H4 (cell line): Measurements from ENCODE around the gene CLDN5. TPM values are rescaled to one million over a fixed set of nuclear protein-coding genes. Genes with fewer than 3 reads are reported as not detected.
A peak's percentile ranks its signal among the peaks of the same experiment; 100 is the strongest.

Experiments
- DNase-seq: peaks from one replicate; pipeline ENCODE4 v3.0.0-alpha.2; 2015; ENCODE audit warnings: low spot score
- total RNA-seq: library from RNA; depleted of rRNA; stranded (reverse); fragments of >200 nt; shearing (Covaris generic); gene quantifications from 2 replicates; pipeline ENCODE4 v1.2.3, GENCODE V29; 2014; rRNA removed

The CLDN5 gene, protein sequence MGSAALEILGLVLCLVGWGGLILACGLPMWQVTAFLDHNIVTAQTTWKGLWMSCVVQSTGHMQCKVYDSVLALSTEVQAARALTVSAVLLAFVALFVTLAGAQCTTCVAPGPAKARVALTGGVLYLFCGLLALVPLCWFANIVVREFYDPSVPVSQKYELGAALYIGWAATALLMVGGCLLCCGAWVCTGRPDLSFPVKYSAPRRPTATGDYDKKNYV
- not detected in 2 replicates for total RNA-seq

DNA sequence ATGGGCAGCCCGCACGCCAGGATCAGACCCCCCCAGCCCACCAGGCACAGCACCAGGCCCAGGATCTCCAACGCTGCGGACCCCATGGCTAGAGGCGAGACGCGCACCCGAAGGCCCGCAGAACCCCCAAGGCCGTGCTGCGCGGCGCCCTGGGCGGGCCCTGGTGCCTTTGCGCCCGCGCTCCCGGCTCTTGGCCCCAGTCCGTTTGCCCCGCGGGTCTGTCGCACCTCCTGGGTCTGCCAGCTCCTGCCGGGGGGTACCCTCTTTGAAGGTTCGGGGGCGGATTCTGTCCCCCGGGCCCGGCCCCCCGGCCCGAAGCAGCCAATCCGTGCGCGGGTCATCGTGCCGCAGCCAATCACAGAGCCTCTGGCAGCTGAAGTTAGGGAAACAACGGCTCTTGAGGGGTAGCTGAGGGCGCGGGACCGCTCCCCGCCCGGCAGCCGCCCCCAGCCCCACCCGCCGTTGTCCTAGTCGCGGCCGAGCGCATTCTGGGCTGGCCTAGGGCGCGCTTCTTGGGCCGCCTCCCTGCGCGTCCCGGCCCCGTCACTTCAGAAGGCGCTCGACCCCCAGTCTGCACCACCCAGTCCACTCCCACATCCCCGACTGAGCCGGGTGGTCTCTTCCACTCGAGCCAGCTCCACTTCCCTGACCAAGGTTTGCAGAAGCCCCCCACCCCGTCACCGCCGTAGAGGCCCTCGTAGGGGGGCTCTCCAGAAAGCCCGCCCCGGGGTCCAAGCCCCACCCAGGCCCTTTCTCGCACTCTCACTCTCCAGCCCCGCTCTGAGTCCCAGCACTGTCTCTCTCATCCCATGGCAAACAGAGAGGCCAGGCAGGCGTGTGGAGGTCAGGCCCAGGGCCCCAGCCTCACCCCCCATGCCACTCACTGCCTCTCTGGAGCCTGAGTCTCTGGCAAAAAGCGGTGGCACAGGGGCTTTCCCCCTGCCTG lies at the start of gene CLDN5:
Gene CLDN5, minus strand, starts transcription at position 241 of the 946 bp plus-strand sequence. Its CDS starts 155 bp downstream, at position 86.
- DNase-seq = no peak

DNA sequence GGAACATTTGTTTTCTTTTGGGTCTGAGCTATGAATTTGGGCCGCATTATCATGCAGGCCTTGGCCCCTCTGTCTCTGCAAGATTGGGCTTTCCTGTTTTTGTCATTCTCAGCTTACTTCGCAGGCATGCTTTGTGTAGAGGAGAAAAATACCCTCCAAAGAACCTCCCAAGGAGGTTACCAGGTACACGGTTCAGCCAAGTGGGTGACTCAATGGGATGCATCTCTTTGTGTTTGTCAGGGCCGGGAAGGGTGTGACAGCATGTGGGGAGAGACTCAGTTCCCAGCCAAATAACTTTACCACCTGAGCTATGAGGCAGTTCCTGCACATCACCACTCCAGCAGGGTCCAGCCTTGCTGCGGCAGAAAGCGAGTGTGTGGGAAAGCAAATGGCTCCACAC lies 47.8 kb upstream of the CLDN5 start:
- no peak for DNase-seq

DNA sequence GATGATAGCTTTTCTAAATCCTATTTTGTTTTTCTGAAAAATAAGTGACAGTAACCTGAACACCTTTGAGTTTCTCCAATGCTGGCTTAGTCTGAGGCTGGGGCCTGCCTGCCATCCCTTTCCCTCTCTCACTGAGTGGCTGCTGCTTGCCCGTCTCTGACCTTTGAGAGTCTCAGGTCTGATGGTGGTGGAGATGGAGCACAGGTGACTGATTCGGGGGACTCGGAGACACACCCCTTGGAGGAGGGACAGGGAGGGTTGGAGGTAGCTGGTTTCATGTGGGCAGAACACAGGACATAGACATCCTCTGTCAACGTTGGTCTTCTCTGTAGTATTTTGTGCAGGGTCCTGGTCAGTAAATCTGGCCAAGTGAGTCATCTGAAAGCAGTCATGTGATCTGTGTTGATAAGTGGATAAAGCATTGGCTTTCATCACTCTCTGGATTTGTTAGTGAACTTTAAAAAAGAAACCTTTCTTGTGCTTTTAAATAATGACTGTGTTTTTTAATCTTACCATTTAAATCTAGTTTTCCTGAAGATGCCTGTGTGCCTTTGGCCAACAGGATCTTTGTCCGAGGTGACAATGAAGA lies 47.1 kb upstream of the CLDN5 start:
- no peak for DNase-seq

DNA sequence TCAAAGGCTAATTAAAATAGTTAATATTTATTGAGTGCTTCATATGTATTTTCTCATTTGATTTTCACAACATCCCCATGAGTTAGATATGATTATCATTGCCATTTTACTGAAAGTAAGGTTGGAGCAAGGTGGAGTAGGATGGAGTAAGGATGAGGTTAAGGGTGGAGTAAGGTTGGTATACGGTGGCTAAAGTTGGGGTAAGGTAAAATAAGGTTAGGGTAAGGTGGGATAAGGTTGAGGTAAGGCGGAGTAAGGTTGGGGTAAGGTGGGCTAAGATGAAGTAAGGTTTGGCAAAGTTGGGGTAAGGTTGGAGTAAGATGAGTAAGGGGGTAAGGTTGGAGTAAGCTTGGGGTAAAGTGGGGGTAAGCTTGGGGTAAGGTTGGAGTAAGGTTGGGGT lies 45.8 kb upstream of the CLDN5 start:
- no peak for DNase-seq

DNA sequence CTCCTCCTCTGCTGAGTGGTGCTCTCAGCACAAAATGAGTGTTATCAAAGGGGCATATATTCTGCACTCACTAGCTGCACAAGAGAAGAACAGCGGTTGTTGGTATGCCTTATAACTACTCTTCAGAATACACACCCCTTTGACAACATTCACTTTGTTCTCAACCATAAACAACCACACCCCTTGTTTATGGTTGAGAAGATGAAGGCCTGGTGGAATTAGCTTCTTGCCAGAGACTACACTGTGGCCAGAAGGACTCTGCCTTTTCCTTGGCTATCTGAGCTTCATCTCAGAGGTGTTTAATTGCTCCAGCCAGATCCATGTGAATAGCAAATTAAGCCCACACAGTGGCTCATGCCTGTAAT lies 45.0 kb upstream of the CLDN5 start:
- DNase-seq = no peak

DNA sequence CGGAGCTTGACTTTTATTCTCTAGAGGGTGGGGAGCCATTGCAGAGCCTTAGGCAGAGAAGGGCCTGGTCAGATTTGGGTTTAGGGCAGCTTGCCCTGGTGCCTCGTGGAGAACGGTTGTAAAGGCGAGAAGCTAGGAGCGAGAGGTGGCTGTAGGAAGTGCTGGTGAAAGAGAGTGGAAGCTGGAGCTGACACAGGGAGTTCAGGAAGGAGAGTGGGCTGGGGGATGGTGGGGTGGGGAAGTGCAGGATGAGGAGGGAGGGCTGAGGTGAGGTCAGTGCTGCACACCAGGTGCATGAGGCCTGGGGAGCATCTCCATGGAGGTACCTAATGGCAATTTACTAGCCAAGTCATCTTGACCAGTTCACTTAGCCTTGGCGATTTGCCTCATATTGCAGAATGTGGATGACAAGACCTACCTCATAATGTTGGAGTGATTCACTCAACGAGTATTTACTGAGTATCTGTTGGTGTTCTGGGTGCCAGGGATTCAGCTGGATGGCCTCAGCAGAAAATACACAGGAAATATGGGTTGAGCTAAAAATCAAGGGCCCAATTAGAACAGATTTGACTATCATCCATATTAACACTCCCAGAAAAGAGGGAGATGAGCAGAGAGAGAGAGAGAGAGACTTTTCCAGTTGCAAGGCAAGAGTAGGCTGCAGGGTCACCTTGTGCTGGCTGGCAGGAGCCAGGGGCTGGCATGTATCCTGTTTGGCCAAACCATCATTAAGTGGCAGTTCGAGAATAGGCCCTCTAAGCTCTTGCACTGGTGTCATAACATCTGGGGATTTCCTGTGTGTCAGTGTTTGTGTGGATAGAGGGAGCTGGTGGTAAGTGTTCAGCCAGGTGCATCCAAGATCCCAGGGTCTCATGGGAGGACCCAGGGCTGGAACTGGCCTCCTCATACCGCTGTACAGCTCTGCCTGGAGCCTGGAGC lies 44.4 kb upstream of the CLDN5 start:
- DNase-seq = no peak

DNA sequence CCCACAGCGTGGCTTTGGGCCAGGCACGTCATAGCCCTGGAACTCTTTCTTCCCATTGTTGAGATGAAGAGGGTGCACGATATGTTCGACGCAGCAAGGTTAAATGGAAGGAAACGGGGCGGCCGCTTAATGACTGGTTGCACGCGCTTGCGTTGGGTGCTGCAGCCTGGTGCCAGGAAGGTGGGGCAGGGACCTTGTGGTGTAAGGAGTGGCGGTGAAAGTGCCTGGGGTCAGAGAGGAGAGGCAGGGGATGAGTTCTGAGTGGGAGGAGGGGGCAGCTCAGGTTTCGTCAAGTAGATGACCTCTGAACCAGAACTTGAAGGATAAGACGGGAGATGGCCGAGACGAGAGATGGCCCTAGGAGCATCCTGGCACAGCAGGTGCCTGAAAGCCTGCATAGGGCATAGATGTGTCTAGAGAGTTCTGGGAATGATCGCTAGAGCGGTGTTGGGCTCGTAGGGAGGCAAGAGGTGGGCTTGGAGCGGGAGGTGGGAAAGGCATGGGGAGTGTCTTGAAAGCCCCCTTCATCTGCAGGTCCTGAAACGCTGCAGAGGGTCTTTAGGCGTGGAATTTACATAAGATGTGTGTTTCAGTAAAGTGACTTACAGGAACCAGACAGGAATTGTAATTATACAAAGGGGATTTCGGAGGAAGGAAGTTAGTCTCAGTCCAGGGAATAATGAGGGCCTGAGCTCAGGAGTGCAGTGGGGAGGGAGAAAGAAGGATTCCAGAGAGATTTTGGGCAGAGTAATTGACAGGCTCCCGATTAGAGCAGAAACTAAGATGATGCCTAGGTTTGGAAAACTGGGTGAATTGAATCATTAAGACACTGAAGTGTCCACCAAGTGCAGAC lies 43.2 kb upstream of the CLDN5 start:
- no peak for DNase-seq

DNA sequence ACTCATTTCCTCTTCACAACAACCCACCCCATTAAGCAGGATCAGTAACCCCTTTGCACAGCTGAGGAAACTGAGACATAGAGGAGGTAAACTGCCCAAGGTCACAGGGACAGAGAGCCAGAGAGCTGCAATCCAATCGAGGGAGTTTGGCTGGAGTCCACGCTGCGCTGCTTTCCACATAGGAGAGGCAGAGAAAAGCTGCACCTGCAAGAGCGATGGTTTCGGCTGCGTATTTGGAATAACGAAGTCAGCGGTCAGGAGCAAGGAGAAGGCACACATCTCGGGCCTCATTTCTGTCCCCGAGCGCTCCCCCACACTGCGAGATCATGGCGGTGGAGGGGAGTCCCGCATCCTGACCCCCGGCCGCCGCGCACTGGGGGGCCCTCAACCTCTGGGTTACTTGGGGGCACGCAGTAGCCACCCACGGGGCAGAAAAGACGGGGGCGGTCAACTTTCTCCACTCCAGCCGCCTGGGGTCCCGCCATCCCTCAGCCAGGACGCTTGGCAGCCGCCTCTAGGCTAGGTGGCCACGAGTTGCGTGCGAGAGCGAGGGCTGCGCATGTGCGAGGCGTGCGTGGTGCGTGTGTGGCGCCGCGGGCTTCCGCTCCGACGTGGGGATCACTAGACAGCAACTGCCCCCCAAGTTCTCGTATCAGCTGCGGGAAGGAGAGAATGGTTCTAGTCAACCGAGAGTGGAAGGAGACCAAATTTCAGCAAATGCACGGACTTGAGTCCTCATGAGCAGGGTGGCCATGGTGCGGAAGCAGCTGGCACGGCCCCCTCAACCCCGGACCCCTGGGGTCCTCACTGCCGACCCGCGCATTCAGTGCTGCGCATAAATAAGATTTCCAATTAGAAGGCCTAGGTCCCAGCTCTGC lies 42.3 kb upstream of the CLDN5 start:
- DNase-seq = no peak

DNA sequence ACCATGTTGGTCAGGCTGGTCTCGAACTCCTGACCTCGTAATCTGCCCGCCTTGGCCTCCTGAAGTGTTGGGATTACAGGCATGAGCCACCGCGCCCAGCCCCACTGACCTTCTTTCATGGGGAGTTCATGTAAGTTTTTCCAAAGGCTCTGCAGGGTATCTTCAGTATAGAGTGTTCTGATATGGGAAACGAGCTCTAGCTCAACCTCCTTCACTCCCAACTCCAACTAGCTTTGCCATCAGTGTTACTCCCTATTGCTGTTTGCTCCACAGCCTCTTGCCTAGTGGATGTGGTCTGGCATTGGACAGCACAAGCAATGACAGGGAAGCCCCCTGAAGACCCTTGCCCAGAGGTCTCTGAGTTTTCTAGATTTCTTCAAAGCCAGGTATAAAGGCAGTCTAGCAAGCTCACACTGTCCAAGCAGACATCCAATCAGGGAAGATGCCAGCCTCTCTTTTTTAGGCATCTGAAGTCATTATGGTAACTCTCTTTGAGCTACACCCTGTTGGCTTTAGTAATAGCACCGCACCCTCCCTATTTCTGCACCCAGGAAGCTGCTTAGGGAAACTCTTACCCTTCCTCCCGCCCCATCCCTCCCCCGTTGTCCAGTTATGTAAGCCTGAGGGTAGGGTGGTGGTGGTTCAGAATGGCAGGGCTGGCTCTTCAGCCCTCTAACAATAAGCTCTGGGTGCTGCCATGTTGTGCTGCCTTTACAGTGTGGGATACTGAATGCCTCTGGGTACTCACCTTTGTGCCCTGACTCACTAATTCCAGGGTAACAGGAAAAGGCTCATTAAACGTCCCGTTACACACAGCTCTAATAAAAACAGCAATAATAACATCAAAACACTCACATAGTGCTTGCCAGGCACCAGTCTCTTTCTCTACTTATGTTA lies 41.4 kb upstream of the CLDN5 start:
- no peak for DNase-seq

DNA sequence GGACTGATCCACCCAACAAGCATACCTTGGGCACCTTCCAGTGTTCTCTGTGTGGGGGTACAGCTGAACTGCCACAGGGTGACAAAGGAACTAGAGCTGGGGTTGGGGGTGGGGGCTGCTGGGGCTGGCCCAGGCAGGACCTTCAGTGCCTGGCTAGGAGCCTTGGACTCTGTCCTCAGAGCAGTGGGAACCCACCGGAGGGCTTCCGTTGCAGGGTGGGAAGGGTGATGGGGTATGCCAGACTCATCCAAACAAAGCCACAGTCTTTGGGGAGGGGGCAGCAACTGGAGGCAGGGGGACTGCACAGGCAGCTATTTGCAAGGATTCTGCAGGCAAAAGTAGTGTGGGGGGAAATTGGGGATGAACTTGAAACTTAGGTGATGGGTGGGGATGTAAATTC lies 35.7 kb upstream of the CLDN5 start:
- DNase-seq = no peak

DNA sequence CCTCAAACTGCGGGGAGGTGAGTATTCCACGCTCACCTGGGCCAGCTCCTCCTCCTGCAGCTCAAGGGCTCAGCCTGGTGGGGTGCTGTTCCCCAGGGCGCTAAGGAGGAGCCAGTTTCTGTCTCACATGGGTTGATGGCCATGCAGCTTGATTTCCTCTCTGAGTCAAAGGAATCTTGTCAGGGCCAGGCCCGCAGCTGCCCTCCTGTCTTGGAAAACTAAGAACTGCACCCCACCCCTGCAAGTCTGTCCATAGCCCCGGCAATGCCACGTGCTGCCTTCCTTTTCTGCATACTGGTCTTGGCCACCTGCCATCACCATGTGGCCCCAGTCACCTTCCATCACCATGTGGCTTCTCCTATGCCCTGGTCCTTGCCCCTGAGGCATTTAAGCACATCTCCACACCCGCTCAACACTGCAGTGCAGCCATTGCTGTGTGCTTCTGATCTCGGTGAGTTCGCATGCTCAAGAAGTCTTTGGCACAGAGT lies 35.2 kb upstream of the CLDN5 start:
- DNase-seq = no peak

DNA sequence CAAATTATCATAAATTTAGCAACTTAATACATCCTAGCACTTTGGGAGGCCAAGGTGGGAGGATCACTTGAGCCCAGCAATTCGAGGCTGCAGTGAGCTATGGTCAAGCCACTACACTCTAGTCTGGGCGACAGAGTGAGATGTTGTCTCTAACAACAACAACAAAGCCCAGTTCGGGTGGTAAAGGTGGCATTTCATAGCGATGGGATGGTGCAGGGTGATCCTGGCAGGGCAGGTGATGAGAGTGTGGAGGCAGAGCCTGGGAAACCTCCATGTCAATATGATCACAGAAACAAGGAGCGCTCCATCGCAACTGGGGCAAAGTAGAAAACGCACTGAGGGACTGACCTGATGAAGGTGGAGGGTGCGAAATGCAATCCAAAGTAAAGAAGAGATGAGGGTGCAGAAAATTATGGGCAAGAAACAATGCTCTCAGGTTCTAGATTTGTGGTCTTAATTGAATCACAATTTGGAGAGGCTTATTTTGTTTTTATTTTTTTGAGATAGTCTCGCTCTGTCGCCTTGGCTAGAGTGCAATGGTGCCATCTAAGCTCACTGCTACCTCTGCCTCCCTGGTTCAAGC lies 32.8 kb upstream of the CLDN5 start:
- no peak for DNase-seq

DNA sequence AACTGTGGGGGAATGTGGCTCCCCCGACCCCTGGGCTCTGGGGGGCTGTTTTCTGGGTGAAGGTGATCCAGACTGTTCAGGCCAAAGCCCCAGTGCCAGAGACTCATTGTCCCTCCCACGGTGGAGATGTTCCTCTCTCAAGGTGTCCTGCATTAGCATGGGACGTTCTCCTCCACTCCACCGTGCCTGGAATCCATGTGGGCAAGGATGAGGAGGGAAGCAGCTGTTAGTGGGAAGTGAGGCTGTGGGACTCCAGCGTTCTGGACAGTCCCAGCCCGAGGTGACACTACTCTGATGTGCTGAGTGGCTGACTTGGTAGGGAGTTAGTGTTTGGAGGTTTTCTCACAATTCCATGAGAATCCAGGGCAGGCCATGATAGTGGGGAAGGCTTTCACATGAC lies 31.4 kb upstream of the CLDN5 start:
- DNase-seq = no peak

DNA sequence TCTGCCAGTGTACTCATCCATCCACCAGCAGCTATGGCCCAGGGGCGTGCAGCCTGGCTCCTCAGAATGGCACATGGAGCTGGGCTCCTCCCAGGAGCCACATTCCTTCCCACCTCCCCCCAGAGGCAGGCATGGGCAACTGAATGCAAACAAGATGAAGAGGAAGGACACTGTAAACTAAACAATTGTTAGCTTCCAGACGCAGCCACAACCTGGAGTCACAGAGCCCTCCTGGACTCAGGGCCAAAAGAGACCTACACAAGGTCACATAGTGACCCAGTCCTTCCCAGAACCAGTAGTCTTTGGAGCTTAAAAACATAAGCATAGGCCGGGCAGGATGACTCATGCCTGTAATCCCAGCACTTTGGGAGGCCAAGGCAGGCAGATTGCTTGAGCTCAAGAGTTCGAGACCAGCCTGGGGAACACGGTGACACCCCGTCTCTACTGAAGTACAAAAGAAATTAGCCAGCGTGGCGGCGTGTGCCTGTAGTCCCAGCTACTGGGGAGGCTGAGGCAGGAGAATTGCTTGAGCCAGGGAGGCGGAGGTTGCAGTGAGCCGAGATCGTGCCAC lies 30.7 kb upstream of the CLDN5 start:
- peak; percentile 67 for DNase-seq

DNA sequence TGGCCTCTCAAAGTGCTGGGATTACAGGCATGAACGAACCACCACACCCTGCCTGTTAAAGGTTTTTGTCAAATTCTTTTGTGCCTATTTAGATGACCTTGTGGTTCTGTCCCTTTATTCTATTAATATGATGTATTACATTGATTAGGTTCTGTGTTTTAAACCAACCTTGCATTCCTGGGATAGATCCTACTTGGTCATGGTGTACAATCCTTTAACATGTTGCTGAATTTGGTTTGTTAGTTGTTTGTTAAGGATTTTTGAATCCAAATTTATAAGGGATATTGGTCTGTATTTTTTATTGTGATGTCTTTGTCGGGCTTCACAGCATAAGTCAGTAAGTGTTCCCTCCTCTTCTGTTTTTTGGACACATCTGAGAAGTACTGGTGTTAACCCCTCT lies 29.0 kb upstream of the CLDN5 start:
- DNase-seq = no peak

DNA sequence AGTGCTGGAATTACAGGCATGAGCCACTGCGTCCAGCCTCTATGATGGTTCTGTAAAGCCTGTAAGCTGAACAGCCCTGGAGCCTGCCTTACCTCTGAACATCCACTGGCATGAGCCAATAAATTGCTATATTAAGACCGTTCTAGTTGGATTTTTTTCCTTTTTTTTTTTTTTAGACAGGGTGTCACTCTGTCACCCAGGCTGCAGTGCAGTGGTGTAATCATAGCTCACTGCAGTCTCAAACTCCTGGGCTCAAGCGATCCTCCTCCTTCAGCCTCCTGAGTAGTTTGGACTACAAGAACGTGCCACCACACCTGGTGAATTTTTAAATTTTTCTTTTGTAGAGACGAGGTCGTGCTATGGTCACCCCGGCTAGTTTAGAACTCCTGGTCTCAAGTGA lies 26.2 kb upstream of the CLDN5 start:
- no peak for DNase-seq

DNA sequence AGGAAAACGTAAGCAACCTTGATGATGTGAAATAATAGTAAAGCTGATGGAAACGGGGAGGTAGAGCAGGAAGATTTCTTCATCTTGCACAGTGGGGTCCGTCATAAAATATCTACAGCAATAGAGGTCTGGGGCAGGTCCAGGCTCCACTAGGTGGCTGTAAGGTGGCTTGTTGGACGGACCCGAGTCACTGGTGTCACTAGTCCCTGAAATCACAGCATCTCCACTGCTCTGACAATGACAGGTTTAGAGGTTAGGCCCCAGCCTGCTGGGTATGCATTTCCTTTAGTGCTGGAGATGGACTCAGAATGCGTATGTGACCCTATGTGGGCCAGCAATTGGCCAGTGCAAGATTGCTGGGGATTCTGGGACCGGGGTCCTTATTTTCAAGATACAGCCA lies 25.2 kb upstream of the CLDN5 start:
- DNase-seq = no peak

DNA sequence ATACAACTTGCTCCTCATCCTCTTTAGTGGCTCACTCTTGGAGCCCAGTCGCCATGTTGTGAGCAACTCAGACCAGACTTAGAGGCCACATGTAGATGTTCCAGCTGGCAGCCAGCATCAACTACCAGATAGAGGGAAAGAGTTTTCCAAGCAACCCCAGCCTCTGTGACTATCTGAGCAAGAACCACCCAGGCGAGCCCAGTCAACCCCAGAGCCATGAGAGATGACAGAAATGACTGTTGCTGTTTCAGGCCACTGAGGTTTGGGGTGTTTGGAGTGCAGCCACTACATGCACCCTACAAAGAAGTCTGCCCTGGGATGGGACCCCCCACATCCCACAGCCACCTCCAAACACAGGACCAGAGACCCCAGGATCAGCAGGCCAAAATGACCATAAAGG lies 24.8 kb upstream of the CLDN5 start:
- DNase-seq = no peak
